Measurements from ENCODE around the gene PKP4.
A peak's percentile ranks its signal among the peaks of the same experiment; 100 is the strongest.

The PKP4 gene

GRCh38 chr2:158624961-158625360, 168.2 kb downstream of the PKP4 start:
- FAIRE-seq = no peak
- TF ChIP-seq POLR2A (IDR thresholded peaks at IDR 0.05; ENCODE audit: low read depth, low read length) = peak; percentile 13; the same call in 1 of the 2 replicates

GRCh38 chr2:158629116-158629515, 172.4 kb downstream of the PKP4 start:
- DNase-seq (ENCODE audit: insufficient read length, low spot score) = no peak
- FAIRE-seq = no peak
- no peak for TF ChIP-seq POLR2A (IDR thresholded peaks at IDR 0.05; ENCODE audit: low read depth, low read length)

More at GRCh38 chr2:158624961-158625360, 168.2 kb downstream of the PKP4 start:
- DNase-seq (ENCODE audit: insufficient read length, low spot score) = no peak

GRCh38 chr2:158633261-158633660, 176.5 kb downstream of the PKP4 start:
- TF ChIP-seq POLR2A (IDR thresholded peaks at IDR 0.05; ENCODE audit: low read depth, low read length) = no peak
- DNase-seq (ENCODE audit: insufficient read length, low spot score) (no peak), FAIRE-seq (no peak)

- TF ChIP-seq POLR2A (IDR thresholded peaks at IDR 0.05; ENCODE audit: low read depth, low read length) = no peak
- DNase-seq (ENCODE audit: insufficient read length, low spot score) = no peak
- FAIRE-seq = no peak
Measured at GRCh38 chr2:158634627-158635026, 177.9 kb downstream of the PKP4 start.

DNA sequence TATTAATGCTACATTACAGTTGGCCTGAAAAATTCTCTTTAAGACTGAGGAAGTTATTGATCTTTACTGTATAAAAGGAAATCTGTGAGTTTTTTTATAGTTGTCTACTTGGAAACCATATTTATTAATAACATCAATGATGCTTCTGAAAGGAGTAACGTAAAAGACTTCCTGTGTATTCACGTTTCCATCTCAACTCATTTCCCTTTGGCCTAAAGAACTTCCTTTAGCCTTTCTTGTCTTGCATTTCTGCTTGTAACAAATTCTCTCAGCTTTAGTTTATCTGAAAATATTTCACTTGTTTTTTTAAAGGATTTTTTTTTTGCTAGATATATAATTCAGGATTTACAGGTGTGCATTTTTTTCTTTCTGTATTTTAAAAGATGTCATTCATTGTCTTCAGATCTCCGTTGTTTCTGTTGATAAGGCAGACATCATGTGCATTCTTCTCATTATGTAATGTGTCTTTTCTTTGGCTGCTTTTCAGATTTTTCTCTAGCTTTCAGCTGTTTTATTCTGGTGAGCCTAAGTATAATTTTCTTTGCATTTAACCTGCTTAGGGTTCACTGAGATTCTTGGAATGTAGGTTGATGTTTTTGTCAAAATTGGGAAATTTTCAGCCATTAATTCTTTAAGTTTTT, 179.3 kb downstream of the PKP4 start:
- TF ChIP-seq POLR2A (IDR thresholded peaks at IDR 0.05; ENCODE audit: low read depth, low read length) = no peak
- no peak for FAIRE-seq
- DNase-seq (ENCODE audit: insufficient read length, low spot score) = no peak

DNA sequence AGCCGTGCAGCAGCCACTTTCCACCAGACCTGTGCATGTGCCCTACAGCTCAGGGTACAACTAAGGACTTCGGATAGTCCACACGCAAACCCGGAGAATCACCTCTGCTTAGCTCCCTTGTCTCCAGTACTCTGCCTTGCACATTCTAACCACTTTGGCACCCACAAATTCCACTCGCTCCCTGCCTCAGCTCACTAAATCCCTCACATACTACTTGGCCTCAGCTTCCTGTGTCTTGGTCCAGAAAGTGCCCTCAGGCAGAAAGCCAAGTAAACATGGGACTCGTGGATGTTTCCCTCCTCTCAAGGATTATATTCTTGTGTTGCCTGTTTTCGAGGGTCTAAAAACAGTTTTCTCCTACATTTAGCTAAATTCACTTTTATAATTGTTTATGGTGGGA, 180.6 kb downstream of the PKP4 start:
- no peak for DNase-seq (ENCODE audit: insufficient read length, low spot score)
- no peak for TF ChIP-seq POLR2A (IDR thresholded peaks at IDR 0.05; ENCODE audit: low read depth, low read length)
- FAIRE-seq = peak; percentile 48

DNA sequence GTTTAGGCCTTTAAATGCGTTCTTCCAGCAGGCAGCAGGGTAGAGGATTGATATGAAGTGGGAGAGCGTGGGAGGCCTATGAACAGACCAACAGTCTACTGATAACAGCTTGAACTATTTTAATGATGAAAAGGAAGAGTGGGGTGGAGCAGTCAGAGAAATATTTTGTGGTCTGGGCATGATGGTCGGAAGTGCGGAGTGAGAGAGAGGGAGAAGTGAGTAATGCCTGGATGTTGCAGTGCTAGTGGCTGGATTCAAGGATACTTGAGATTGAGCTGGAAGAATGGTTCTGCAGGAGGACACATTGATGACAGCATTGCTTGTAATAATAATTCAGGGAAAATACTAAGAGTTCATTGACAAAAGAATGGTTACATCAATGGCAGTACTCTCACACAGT, 187.4 kb downstream of the PKP4 start:
- DNase-seq (ENCODE audit: insufficient read length, low spot score) (peak; percentile 23), FAIRE-seq (peak; percentile 77)
- TF ChIP-seq POLR2A (IDR thresholded peaks at IDR 0.05; ENCODE audit: low read depth, low read length) = no peak

DNA sequence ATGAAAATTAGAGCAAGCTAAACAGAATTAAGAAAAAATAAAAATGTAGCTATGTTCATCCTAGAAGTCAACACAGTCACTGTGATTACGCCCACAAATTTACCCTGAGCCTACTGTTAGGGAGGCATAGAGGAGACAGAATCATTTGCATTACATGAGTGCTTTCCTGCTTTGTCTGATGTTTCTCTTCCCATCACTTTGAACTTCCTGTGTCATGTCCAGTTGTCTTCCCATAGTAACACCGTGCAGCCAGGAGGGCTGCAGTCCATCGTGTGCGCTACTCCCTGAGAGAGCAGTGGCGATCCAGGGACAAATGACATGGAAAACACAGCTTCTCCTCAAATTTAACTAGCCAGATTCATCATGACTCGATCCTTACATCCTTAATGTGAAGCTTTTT, 188.5 kb downstream of the PKP4 start:
- FAIRE-seq = no peak

DNA sequence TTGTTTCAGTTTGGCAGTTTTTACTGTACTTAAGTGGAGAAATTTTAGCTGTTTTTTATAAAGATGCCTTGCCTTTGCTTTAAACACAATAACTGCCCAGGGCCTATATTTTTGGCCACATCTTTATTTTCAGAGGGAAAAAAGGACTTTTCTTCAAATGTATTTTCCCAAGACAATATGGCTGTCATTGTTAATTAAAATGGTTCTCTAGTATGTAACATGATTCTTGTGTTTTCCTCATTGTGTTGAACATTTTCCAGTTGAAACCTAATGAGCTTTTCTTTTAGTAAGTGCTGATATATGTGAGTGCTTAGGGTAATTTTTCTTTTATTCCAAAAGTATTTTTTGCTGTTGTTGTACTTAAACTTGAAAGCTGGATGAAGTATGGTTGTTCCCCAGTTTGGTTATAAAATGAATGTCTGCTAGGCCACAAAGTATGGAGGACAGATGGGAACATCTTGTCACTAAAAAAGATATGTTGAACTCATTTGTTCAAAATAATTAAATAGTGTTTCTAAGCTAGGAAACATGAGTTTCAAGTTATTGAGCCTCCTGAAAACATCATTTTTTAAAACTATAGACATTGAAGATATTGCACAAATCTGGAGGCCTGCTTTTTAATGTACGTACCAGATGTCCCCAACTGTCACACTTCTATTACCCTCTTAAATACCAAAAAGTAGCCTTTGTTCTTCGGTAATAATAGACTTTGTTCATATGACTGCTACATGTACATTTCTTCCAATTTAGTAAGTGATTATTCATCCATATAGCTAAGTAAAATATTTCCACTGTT, 190.9 kb downstream of the PKP4 start:
- FAIRE-seq (no peak), DNase-seq (ENCODE audit: insufficient read length, low spot score) (no peak)
- no peak for TF ChIP-seq POLR2A (IDR thresholded peaks at IDR 0.05; ENCODE audit: low read depth, low read length)

More for the DNA sequence above, 188.5 kb downstream of the PKP4 start:
- no peak for TF ChIP-seq POLR2A (IDR thresholded peaks at IDR 0.05; ENCODE audit: low read depth, low read length)
- DNase-seq (ENCODE audit: insufficient read length, low spot score) = no peak

- no peak for DNase-seq (ENCODE audit: insufficient read length, low spot score)
- no peak for FAIRE-seq
- TF ChIP-seq POLR2A (IDR thresholded peaks at IDR 0.05; ENCODE audit: low read depth, low read length) = no peak
Measured at GRCh38 chr2:158649846-158650245, 193.1 kb downstream of the PKP4 start.

- FAIRE-seq = no peak
- DNase-seq (ENCODE audit: insufficient read length, low spot score) = no peak
Measured at GRCh38 chr2:158650646-158651357, 194.1 kb downstream of the PKP4 start.

DNA sequence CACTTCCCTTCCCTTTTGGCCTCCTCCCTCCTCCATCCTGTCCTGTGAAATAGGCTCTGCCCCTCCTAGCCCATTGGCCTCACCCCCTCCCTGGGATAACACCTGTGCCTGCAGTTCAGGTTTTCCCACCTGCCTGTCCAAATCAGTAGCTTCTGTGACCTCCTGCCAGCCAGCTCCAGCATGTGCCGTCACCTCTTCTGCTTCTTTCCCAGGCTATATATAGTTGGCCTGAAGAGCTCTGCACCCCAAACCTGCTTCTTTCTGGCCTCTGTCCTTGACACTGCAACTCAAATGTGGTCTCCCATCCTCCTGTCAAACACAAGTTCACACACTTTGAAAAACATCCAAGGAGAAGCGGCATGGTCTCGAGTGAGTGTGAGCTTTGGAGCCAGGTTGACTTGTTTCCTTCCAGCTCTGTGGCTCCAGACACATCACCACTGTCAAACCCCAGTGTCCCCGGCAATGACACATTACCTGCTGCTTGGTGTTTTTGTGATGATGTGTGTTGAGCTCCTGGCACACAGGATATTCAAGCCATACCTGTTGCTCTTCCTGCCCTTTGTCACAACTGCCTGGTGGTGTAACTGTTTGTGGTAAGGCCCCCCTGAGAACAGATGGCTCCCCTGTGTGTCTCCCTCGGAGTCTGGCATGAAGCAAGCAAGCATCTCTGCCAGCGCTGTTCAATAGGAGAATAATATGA, 194.8 kb downstream of the PKP4 start:
- FAIRE-seq = no peak

More at GRCh38 chr2:158650646-158651357, 194.1 kb downstream of the PKP4 start:
- TF ChIP-seq POLR2A (IDR thresholded peaks at IDR 0.05; ENCODE audit: low read depth, low read length) = no peak

GRCh38 chr2:158655628-158656027, 198.9 kb downstream of the PKP4 start:
- no peak for TF ChIP-seq POLR2A (IDR thresholded peaks at IDR 0.05; ENCODE audit: low read depth, low read length)
- FAIRE-seq (no peak), DNase-seq (ENCODE audit: insufficient read length, low spot score) (no peak)

More for the DNA sequence above, 194.8 kb downstream of the PKP4 start:
- TF ChIP-seq POLR2A (IDR thresholded peaks at IDR 0.05; ENCODE audit: low read depth, low read length) = no peak
- DNase-seq (ENCODE audit: insufficient read length, low spot score) = no peak

All from H54 (cell line).